Thymus (tissue), 11 donors: Measurements from ENCODE around the gene SOD1. TPM values are rescaled to one million over a fixed set of nuclear protein-coding genes. Genes with fewer than 3 reads are reported as not detected.

ENCODE experiments used
- DNase-seq, 9 donors: peaks; one replicate each; pipeline ENCODE4 v3.0.0-alpha.2; 2013; ENCODE audit warnings: low spot score in 9 of 9, low read depth in 6 of 9, missing footprints in 1 of 9
- H3K27ac ChIP-seq, 2 donors: one replicate each; pipeline ENCODE4 v1.5.1; 2013; ENCODE audit warnings: control low read depth in 1 of 2, low read depth in 1 of 2, low read length in 1 of 2, mild to moderate bottlenecking in 1 of 2, moderate library complexity in 1 of 2
- H3K27me3 ChIP-seq, 2 donors: one replicate each; pipeline ENCODE4 v1.5.1; 2013; ENCODE audit warnings: low read length in 1 of 2; ENCODE audit not compliant: control insufficient read depth in 2 of 2, insufficient read depth in 1 of 2
- H3K36me3 ChIP-seq, 2 donors: one replicate each; pipeline ENCODE4 v1.5.1; 2013; ENCODE audit warnings: low read length in 1 of 2, mild to moderate bottlenecking in 1 of 2, moderate library complexity in 1 of 2; ENCODE audit not compliant: control insufficient read depth in 2 of 2, insufficient read depth in 2 of 2
- H3K4me1 ChIP-seq, 2 donors: one replicate each; pipeline ENCODE4 v1.5.1; 2013; ENCODE audit warnings: low read length in 2 of 2; ENCODE audit not compliant: control insufficient read depth in 2 of 2, insufficient read depth in 2 of 2
- H3K4me3 ChIP-seq, 2 donors: one replicate each; pipeline ENCODE4 v1.5.1; 2013; ENCODE audit warnings: low read length in 2 of 2, control low read depth in 1 of 2, mild to moderate bottlenecking in 1 of 2
- H3K9me3 ChIP-seq, 2 donors: one replicate each; pipeline ENCODE4 v1.5.1; 2013; ENCODE audit warnings: low read length in 1 of 2, mild to moderate bottlenecking in 1 of 2; ENCODE audit not compliant: control insufficient read depth in 2 of 2, insufficient read depth in 1 of 2
- WGBS: extraction: QIAGEN DNeasy Blood & Tissue Kit; methylation state at CpG from one replicate; pipeline ENCODE4 v1.1.7; 2013; 5-methylcytosine and 5-hydroxymethylcytosine counted together
- polyA plus RNA-seq: library from polyadenylated mRNA; stranded (reverse); fragments of 200-250 nt; gene quantifications from one replicate; pipeline ENCODE4 v1.2.3, GENCODE V29; 2013
- total RNA-seq: library from RNA; stranded (reverse); fragments of 120-200 nt; gene quantifications from one replicate; pipeline ENCODE4 v1.2.4, GENCODE V29; 2013
- donor health status: healthy.

SOD1 gene
- total and polyA plus RNA-seq, 2 donors: 239 to 363 TPM

GRCh38 chr21:31684918-31685317, 25.4 kb downstream of the SOD1 start:
- no peaks in the 10 kb centered on the region for H3K27me3 ChIP-seq
- 97% methylated on average over 7 of the region's 7 CpGs for WGBS
- no peak for DNase-seq
- H3K4me1 ChIP-seq: no peaks in the 10 kb centered on the region
- no peak overlapping the region for H3K4me3 ChIP-seq
- no peaks in the 10 kb centered on the region for H3K9me3 ChIP-seq
- H3K36me3 ChIP-seq: peaks cover 38 to 62% of the 10 kb centered on the region in 2 donors
- H3K27ac ChIP-seq: no peak overlapping the region

- no peak for DNase-seq
- H3K27me3 ChIP-seq: no peaks in the 10 kb centered on the region
- H3K4me1 ChIP-seq: no peaks in the 10 kb centered on the region
- peaks cover 44 to 71% of the 10 kb centered on the region in 2 donors for H3K36me3 ChIP-seq
- no peak overlapping the region for H3K4me3 ChIP-seq
- 97% methylated on average over 7 of the region's 7 CpGs for WGBS
- no peaks in the 10 kb centered on the region for H3K9me3 ChIP-seq
- no peak overlapping the region for H3K27ac ChIP-seq
Observed at GRCh38 chr21:31686272-31686915, 26.9 kb downstream of the SOD1 start.

- no peak overlapping the region for H3K4me3 ChIP-seq
- WGBS: 97% methylated on average over 2 of the region's 2 CpGs
- no peaks in the 10 kb centered on the region for H3K9me3 ChIP-seq
- H3K27me3 ChIP-seq: no peaks in the 10 kb centered on the region
- no peak overlapping the region for H3K27ac ChIP-seq
- no peaks in the 10 kb centered on the region for H3K4me1 ChIP-seq
- peaks cover 44 to 78% of the 10 kb centered on the region in 2 donors for H3K36me3 ChIP-seq
- DNase-seq: no peak
Observed at GRCh38 chr21:31687108-31687507, 27.6 kb downstream of the SOD1 start.

GRCh38 chr21:31688603-31689368, 29.3 kb downstream of the SOD1 start:
- H3K27me3 ChIP-seq: no peaks in the 10 kb centered on the region
- peaks cover 44 to 77% of the 10 kb centered on the region in 2 donors for H3K36me3 ChIP-seq
- H3K4me1 ChIP-seq: no peaks in the 10 kb centered on the region
- H3K4me3 ChIP-seq: no peak overlapping the region
- H3K9me3 ChIP-seq: no peaks in the 10 kb centered on the region
- WGBS: 98% methylated on average over 5 of the region's 5 CpGs
- no peak overlapping the region for H3K27ac ChIP-seq
- DNase-seq: no peak

- Histone ChIP-seq H3K27me3 (no peaks in the 10 kb centered on the region), H3K4me1 (no peaks in the 10 kb centered on the region), H3K9me3 (no peaks in the 10 kb centered on the region), H3K36me3 (peaks cover 29 to 69% of the 10 kb centered on the region in 2 donors), H3K27ac (no peak overlapping the region), H3K4me3 (no peak overlapping the region)
- WGBS: 99% methylated on average over 16 of the region's 16 CpGs
- no peak for DNase-seq
Observed at GRCh38 chr21:31693222-31693621, 33.7 kb downstream of the SOD1 start.

GRCh38 chr21:31696424-31696823, 36.9 kb downstream of the SOD1 start:
- no peaks in the 10 kb centered on the region for H3K27me3 ChIP-seq
- H3K9me3 ChIP-seq: no peaks in the 10 kb centered on the region
- no peaks in the 10 kb centered on the region for H3K4me1 ChIP-seq
- H3K27ac ChIP-seq: no peak overlapping the region
- WGBS: 54% methylated on average over 6 of the region's 6 CpGs
- H3K4me3 ChIP-seq: no peak overlapping the region
- DNase-seq: no peak
- H3K36me3 ChIP-seq: peaks cover 16 to 66% of the 10 kb centered on the region in 2 donors

- no peak for DNase-seq
- Histone ChIP-seq H3K27me3 (no peaks in the 10 kb centered on the region), H3K4me3 (no peak overlapping the region), H3K36me3 (peaks cover 20 to 60% of the 10 kb centered on the region in 2 donors), H3K4me1 (no peaks in the 10 kb centered on the region), H3K27ac (no peak overlapping the region), H3K9me3 (no peaks in the 10 kb centered on the region)
Observed at GRCh38 chr21:31698461-31698860, 39.0 kb downstream of the SOD1 start.

GRCh38 chr21:31700040-31700439, 40.5 kb downstream of the SOD1 start:
- Histone ChIP-seq H3K36me3 (peaks cover 16 to 48% of the 10 kb centered on the region in 2 donors), H3K27me3 (no peaks in the 10 kb centered on the region), H3K27ac (no peak overlapping the region), H3K9me3 (no peaks in the 10 kb centered on the region), H3K4me1 (no peaks in the 10 kb centered on the region), H3K4me3 (no peak overlapping the region)
- no peak for DNase-seq
- WGBS: 96% methylated on average over 3 of the region's 3 CpGs

GRCh38 chr21:31706562-31706961, 47.1 kb downstream of the SOD1 start:
- no peak overlapping the region for H3K27ac ChIP-seq
- H3K4me1 ChIP-seq: no peaks in the 10 kb centered on the region
- DNase-seq: no peak
- no peaks in the 10 kb centered on the region for H3K27me3 ChIP-seq
- no peak overlapping the region for H3K4me3 ChIP-seq
- no peaks in the 10 kb centered on the region for H3K9me3 ChIP-seq
- WGBS: 98% methylated on average over 3 of the region's 3 CpGs
- H3K36me3 ChIP-seq: peaks cover 3 to 10% of the 10 kb centered on the region in 2 donors
